NT2/D1 (cell line): ENCODE data around the gene TPSAB1.

Experiments used
- SUZ12 ChIP-seq: IDR thresholded peaks from 2 replicates; pipeline ENCODE4 v1.6.1; 2011; ENCODE audit not compliant: insufficient read length, insufficient read depth; ENCODE audit errors: extremely low read depth
- ZNF274 ChIP-seq: IDR thresholded peaks from 2 replicates; pipeline ENCODE4 v1.6.1; 2011; ENCODE audit warnings: mild to moderate bottlenecking, low read depth, low read length

DNA sequence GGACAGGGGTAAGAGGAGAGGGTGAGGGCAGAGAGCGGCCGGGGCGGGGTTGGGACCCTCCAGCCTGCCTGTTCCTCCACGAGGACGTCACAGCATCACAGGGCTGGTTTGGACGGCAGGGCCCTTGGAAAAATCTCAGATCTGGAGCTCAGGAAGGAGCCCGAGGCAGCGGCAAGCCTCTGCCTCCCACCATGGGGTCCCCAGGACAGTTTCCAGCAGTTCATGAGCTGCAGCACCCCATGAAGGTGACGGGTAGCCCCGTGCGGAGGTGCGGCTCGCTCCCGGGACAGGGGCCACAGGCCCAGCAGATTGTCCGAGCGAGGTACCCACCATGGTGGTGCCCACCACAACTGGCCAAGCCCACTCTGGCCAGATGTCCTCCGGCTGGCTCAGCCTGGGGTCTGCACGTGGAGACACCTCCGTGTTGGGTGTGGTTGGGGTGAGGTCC is 36.7 kb downstream of the TPSAB1 start:
- TF ChIP-seq ZNF274 (no peak), SUZ12 (no peak)
